Osteocyte (in vitro differentiated cells): ENCODE measurements around the gene SAAL1. TPM values are rescaled to one million over a fixed set of nuclear protein-coding genes. Genes with fewer than 3 reads are reported as not detected.

Experiments
- DNase-seq: peaks from one replicate; pipeline ENCODE4 v3.0.0; 2021; ENCODE audit warnings: mixed read lengths; ENCODE audit not compliant: unreplicated experiment; ENCODE audit errors: extremely low spot score
- H3K27ac Mint-ChIP-seq: one replicate; pipeline ENCODE4 v1.8.0; 2021; ENCODE audit warnings: mild to moderate bottlenecking, mixed read lengths; ENCODE audit not compliant: unreplicated experiment
- H3K27me3 Mint-ChIP-seq: one replicate; pipeline ENCODE4 v1.8.0; 2021; ENCODE audit warnings: mixed read lengths; ENCODE audit not compliant: unreplicated experiment
- H3K36me3 Mint-ChIP-seq: one replicate; pipeline ENCODE4 v1.8.0; 2021; ENCODE audit warnings: mixed read lengths; ENCODE audit not compliant: unreplicated experiment
- H3K4me1 Mint-ChIP-seq: one replicate; pipeline ENCODE4 v1.8.0; 2021; ENCODE audit warnings: mixed read lengths; ENCODE audit not compliant: unreplicated experiment
- H3K4me3 Mint-ChIP-seq: one replicate; pipeline ENCODE4 v1.8.0; 2021; ENCODE audit warnings: mild to moderate bottlenecking, moderate library complexity, mixed read lengths; ENCODE audit not compliant: unreplicated experiment
- H3K9me3 Mint-ChIP-seq: one replicate; pipeline ENCODE4 v1.8.0; 2021; ENCODE audit warnings: mixed read lengths; ENCODE audit not compliant: unreplicated experiment
- total RNA-seq: library from RNA; stranded (reverse); gene quantifications from 2 replicates; pipeline ENCODE4 v1.2.1, GENCODE V29; 2021
- TF ChIP-seq, protein P1 (sequence below): fragments of 200-600 bp; sonication (generic); IDR thresholded peaks from 2 replicates; pipeline ENCODE4 v1.5.0; 2021; ENCODE audit warnings: antibody characterized with exemption, mild to moderate bottlenecking, moderate library complexity

SAAL1 gene
- total RNA-seq, 1 donor from 2014 or later = 17.6 TPM

DNA sequence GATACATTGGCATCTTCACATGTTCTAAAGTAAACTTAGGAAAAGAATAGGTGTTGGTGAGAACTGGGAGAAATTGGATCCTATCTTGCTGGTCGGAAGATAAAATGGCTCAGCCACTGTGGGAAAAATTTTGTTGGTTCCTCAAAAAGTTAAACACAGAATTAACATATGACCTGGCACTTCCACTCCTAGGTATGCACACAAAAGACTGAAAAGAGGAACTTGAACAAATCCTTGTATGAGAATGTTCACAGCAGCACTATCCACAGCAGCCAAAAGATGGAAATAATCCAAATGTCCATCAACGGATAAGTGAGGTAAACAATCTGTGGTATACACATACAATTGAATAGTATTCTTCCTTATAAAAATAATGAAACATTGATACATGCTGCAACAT, 55.0 kb downstream of the SAAL1 start:
- Mint-ChIP-seq H3K36me3 (peaks cover 6% of the 10 kb centered on the region), H3K4me3 (no peak overlapping the region), H3K9me3 (peaks cover 17% of the 10 kb centered on the region), H3K4me1 (peaks cover 2% of the 10 kb centered on the region), H3K27me3 (peaks cover 34% of the 10 kb centered on the region), H3K27ac (no peak overlapping the region)
- DNase-seq = no peak
- TF ChIP-seq, protein P1, sequence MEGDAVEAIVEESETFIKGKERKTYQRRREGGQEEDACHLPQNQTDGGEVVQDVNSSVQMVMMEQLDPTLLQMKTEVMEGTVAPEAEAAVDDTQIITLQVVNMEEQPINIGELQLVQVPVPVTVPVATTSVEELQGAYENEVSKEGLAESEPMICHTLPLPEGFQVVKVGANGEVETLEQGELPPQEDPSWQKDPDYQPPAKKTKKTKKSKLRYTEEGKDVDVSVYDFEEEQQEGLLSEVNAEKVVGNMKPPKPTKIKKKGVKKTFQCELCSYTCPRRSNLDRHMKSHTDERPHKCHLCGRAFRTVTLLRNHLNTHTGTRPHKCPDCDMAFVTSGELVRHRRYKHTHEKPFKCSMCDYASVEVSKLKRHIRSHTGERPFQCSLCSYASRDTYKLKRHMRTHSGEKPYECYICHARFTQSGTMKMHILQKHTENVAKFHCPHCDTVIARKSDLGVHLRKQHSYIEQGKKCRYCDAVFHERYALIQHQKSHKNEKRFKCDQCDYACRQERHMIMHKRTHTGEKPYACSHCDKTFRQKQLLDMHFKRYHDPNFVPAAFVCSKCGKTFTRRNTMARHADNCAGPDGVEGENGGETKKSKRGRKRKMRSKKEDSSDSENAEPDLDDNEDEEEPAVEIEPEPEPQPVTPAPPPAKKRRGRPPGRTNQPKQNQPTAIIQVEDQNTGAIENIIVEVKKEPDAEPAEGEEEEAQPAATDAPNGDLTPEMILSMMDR = no peak

DNA sequence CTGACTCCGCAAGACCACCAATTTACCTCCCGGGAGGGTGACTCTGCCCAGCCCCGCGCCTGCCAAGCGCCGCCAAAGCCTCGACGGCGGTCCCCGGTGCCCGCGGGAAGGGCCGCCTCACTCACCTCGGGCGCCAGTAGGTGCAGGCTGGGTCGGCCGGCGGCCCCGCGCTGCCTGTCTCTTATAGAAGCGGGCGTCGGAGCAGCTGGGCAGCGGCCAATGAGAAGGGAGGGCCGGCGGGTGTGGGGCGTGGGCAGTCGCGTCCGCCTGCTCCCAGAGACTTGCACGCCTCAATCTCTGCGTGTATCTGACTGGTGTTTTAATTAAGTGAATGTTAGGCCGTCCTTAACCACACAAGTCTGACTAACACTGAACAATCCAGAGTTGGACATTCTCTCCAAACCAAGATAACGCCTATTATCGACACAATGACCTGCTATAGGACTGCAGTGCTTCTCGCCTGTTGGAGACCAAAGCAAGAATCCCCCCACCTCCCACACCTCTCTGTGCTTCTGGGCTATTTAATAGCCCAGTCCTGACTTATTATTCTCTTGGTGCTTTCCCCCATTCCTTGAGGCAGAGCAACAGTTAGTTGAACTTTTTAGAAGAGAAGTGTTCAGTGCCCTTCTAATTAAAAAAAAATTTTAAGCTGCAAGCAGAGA, 59.6 kb downstream of the SAAL1 start, which contains the start of gene TPH1:
Gene TPH1 (minus strand): TSS at position 154 of the 662 bp plus-strand sequence. CDS start 5,507 bp downstream, outside the sequence.
- Mint-ChIP-seq H3K27ac (no peak within 1 kb of the TSS), H3K36me3 (peaks cover 8% of the 10 kb centered on the region), H3K4me3 (no peak within 1 kb of the TSS), H3K4me1 (peaks cover 2% of the 10 kb centered on the region), H3K27me3 (peaks cover 66% of the 10 kb centered on the region), H3K9me3 (peaks cover 20% of the 10 kb centered on the region)
- TF ChIP-seq, protein P1 = no peak
- no peak for DNase-seq

DNA sequence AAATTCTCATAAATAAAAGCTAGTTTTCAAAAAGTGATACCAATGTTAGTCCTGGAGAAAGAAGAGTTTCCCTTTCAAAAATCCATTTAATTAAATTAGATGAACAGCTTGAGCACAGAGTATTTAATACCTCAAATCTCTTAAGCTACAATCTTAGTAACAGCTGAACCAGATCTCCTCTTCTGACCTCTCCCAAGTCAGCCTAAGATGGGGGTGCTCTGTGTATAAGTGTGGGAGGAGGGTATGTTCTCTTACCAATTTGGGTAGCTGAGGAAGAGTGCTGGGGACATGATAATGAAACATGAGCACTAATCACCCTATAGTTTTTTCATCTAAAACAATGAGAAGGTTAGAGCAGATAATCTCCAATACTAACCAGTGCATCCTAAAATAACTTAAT, 69.4 kb downstream of the SAAL1 start:
- no peak for DNase-seq
- no peak overlapping the region for H3K27ac Mint-ChIP-seq
- H3K4me1 Mint-ChIP-seq = no peaks in the 10 kb centered on the region
- TF ChIP-seq, protein P1 = no peak
- peaks cover 34% of the 10 kb centered on the region for H3K27me3 Mint-ChIP-seq
- no peaks in the 10 kb centered on the region for H3K36me3 Mint-ChIP-seq
- no peak overlapping the region for H3K4me3 Mint-ChIP-seq
- H3K9me3 Mint-ChIP-seq = no peaks in the 10 kb centered on the region

Other genes starting within 250 kb of the SAAL1 start
- 24.0 and 27.1 TPM in 2 replicates for gene SERGEF, start 93.0 kb downstream of the SAAL1 start, total RNA-seq
- 0.11 and 0.31 TPM in 2 replicates for gene TPH1, start 59.8 kb downstream of the SAAL1 start, total RNA-seq
- gene MRGPRX3, start 26.5 kb upstream of the SAAL1 start, total RNA-seq = not detected in 2 replicates
- not detected in 2 replicates for gene MRGPRX4, start 66.8 kb upstream of the SAAL1 start, total RNA-seq
- gene SAA4, start 130.7 kb upstream of the SAAL1 start, total RNA-seq = not detected in 2 replicates
- gene SAA2, start 142.6 kb upstream of the SAAL1 start, total RNA-seq = not detected in 2 replicates
- not detected in 2 replicates for gene SAA1, start 160.2 kb upstream of the SAAL1 start, total RNA-seq
- gene HPS5, start 216.1 kb upstream of the SAAL1 start, total RNA-seq = 68.9 and 76.3 TPM in 2 replicates
- gene GTF2H1, start 216.5 kb upstream of the SAAL1 start, total RNA-seq = 91.1 and 95.1 TPM in 2 replicates